Ishikawa (cell line): ENCODE results near the gene GRIPAP1.

Source experiments
- RAD21 ChIP-seq: IDR thresholded peaks from 2 replicates; pipeline ENCODE4 v1.6.1; 2012; ENCODE audit warnings: low read depth
- YY1 ChIP-seq: IDR thresholded peaks from 2 replicates; pipeline ENCODE4 v1.6.1; 2012; ENCODE audit warnings: low read depth
- ZBTB7A ChIP-seq: IDR thresholded peaks from 2 replicates; pipeline ENCODE4 v1.6.1; 2012; ENCODE audit warnings: low read depth
- TF ChIP-seq, protein P1 (sequence below): IDR thresholded peaks from 2 replicates; pipeline ENCODE4 v1.6.1; 2012
- TF ChIP-seq, protein P2 (sequence below): IDR thresholded peaks from 2 replicates; pipeline ENCODE4 v1.6.1; 2012; ENCODE audit warnings: low read depth, mild to moderate bottlenecking

DNA sequence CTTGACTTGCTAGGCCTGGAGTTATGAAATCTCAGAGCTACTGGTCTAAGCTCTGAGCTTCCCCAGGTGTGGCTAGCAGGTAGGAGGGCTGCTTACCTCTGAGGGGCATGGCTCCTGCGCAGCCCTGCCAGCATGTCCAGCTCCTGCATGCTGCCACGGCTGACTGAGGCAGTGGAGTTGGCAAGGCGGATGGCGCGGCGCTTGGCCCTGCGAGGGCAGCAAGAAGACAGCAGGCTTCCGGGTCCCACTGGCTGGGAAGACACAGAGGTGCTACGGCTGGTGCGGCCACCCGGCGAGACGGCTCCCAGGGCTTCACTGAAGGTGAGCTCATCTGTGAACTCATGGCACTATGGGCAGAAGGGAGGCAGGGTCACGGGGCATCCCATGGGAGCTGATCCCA is 36.1 kb downstream of the GRIPAP1 start:
- TF ChIP-seq YY1, result no peak
- TF ChIP-seq ZBTB7A, result no peak
- TF ChIP-seq, protein P1, sequence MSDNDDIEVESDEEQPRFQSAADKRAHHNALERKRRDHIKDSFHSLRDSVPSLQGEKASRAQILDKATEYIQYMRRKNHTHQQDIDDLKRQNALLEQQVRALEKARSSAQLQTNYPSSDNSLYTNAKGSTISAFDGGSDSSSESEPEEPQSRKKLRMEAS, result no peak
- TF ChIP-seq RAD21, result no peak
- TF ChIP-seq, protein P2, sequence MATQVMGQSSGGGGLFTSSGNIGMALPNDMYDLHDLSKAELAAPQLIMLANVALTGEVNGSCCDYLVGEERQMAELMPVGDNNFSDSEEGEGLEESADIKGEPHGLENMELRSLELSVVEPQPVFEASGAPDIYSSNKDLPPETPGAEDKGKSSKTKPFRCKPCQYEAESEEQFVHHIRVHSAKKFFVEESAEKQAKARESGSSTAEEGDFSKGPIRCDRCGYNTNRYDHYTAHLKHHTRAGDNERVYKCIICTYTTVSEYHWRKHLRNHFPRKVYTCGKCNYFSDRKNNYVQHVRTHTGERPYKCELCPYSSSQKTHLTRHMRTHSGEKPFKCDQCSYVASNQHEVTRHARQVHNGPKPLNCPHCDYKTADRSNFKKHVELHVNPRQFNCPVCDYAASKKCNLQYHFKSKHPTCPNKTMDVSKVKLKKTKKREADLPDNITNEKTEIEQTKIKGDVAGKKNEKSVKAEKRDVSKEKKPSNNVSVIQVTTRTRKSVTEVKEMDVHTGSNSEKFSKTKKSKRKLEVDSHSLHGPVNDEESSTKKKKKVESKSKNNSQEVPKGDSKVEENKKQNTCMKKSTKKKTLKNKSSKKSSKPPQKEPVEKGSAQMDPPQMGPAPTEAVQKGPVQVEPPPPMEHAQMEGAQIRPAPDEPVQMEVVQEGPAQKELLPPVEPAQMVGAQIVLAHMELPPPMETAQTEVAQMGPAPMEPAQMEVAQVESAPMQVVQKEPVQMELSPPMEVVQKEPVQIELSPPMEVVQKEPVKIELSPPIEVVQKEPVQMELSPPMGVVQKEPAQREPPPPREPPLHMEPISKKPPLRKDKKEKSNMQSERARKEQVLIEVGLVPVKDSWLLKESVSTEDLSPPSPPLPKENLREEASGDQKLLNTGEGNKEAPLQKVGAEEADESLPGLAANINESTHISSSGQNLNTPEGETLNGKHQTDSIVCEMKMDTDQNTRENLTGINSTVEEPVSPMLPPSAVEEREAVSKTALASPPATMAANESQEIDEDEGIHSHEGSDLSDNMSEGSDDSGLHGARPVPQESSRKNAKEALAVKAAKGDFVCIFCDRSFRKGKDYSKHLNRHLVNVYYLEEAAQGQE, result no peak
